Measurements from ENCODE around the gene RFC1. TPM values are rescaled to one million over a fixed set of nuclear protein-coding genes. Genes with fewer than 3 reads are reported as not detected.

Gene RFC1
- total RNA-seq, 1 experiment from 2014 or later = 41.1 TPM

DNA sequence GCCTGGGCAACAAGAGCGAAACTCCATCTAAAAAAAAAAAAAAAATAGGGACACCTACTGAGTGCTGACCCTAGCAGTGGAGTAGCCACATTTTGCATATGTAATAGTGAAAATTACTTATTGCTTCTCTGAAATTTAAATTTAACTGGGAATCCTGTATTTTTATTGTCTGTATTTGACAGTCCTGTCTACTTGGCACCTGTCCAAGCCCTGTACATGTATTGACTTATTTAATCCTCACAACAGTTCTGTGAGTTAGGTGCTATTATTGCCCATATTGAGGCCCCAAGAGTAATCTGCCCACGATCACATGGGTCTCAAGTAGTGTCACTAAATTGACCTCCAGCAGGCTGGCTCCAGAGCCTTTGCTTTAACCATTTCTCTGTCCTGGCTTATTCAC is 102.3 kb downstream of the RFC1 start:
- Histone ChIP-seq H3K9ac (ENCODE audit: low read length) (no peak overlapping the region), H3K27me3 (ENCODE audit: low read length) (no peaks in the 10 kb centered on the region), H3K4me1 (ENCODE audit: low read length) (no peaks in the 10 kb centered on the region), H3K4me3 (ENCODE audit: low read length) (no peak overlapping the region), H3K27ac (ENCODE audit: low read length) (no peak overlapping the region), H3K9me3 (ENCODE audit: low read length) (no peaks in the 10 kb centered on the region), H3K9me2 (replicated peaks; ENCODE audit: insufficient read depth, low read length) (no peaks in the 10 kb centered on the region), H3K4me2 (ENCODE audit: low read depth, low read length, poor library complexity, severe bottlenecking) (no peak overlapping the region), H3K36me3 (ENCODE audit: insufficient read depth, low read length) (0 out of 2 replicates have a peak, but pooled peaks cover 12% of the 10 kb centered on the region), H2AFZ (ENCODE audit: low read length) (no peak overlapping the region), H3K79me2 (ENCODE audit: low read length) (no peaks in the 10 kb centered on the region), H4K20me1 (ENCODE audit: insufficient read depth, low read depth, low read length) (no peaks in the 10 kb centered on the region)
- no peak for DNase-seq

DNA sequence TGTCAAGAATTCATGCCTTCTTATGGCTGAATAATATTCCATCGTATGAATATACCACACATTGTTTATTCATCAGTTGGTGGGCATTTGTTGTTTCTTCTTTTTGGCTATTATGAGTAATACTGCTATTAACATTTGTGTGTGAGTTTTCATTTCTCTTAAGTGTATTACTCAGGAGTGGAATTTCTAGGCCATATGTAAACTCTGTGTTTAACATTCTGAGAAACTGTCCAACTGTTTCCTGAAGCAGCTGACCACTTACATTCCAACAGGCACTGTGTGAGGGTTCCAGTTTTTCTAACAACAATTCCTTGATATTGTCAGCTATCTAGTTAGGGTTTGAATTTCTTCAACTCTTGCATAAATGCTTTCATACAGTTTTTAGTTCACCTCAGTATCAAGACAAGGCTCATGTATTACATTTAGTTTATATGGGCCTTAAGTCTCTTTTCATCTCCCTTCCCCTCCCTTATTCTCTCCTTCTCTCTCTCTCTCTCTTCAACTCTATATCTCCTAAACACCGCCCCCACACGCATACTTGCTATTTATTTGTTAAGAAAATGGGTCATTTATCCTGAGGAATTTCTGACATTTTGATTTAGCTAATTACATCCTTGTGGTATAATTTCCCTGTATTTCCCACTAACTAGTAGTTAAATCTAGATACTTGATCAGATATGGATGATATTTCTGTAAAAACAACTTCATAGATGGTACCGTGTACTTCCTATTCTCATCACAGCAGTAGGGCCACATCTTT is 106.4 kb downstream of the RFC1 start:
- H4K20me1 ChIP-seq (ENCODE audit: insufficient read depth, low read depth, low read length) = no peaks in the 10 kb centered on the region
- H3K9me2 ChIP-seq (replicated peaks; ENCODE audit: insufficient read depth, low read length) = no peaks in the 10 kb centered on the region
- H3K4me2 ChIP-seq (ENCODE audit: low read depth, low read length, poor library complexity, severe bottlenecking) = no peak overlapping the region
- no peaks in the 10 kb centered on the region for H3K79me2 ChIP-seq (ENCODE audit: low read length)
- H3K27me3 ChIP-seq (ENCODE audit: low read length) = no peaks in the 10 kb centered on the region
- no peak for DNase-seq
- no peak overlapping the region for H3K27ac ChIP-seq (ENCODE audit: low read length)
- no peak overlapping the region for H3K4me3 ChIP-seq (ENCODE audit: low read length)
- no peak overlapping the region for H3K9ac ChIP-seq (ENCODE audit: low read length)
- no peaks in the 10 kb centered on the region for H3K9me3 ChIP-seq (ENCODE audit: low read length)
- no peak overlapping the region for H2AFZ ChIP-seq (ENCODE audit: low read length)
- H3K4me1 ChIP-seq (ENCODE audit: low read length) = no peaks in the 10 kb centered on the region
- H3K36me3 ChIP-seq (ENCODE audit: insufficient read depth, low read length) = peaks cover 12% of the 10 kb centered on the region; the same call in 1 of the 2 replicates

DNA sequence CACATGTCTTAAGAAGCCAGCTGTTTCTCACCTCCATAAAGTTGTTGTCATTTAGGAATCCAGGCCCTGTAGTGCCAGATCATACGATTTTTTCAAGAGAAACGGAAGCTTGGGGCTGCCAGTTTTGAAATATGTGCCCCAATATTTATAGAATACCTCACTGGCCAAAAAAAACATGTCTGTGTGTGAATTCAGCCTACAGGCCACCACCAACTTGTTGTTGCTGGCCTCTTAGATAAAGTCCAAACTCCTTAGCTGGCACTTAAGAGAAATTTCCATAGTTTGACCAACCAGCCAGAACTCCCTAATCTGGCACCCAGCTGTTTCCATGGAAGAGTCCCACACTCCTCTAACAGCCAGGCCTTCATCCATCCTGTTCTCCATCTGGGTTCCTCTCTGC is 109.7 kb downstream of the RFC1 start:
- Histone ChIP-seq H3K79me2 (ENCODE audit: low read length) (no peaks in the 10 kb centered on the region), H3K4me1 (ENCODE audit: low read length) (no peaks in the 10 kb centered on the region), H3K27me3 (ENCODE audit: low read length) (no peaks in the 10 kb centered on the region), H2AFZ (ENCODE audit: low read length) (no peak overlapping the region), H4K20me1 (ENCODE audit: insufficient read depth, low read depth, low read length) (no peaks in the 10 kb centered on the region), H3K4me3 (ENCODE audit: low read length) (no peak overlapping the region), H3K27ac (ENCODE audit: low read length) (no peak overlapping the region), H3K4me2 (ENCODE audit: low read depth, low read length, poor library complexity, severe bottlenecking) (no peak overlapping the region), H3K36me3 (ENCODE audit: insufficient read depth, low read length) (peaks cover 8% of the 10 kb centered on the region), H3K9me3 (ENCODE audit: low read length) (no peaks in the 10 kb centered on the region), H3K9me2 (replicated peaks; ENCODE audit: insufficient read depth, low read length) (no peaks in the 10 kb centered on the region), H3K9ac (ENCODE audit: low read length) (no peak overlapping the region)
- no peak for DNase-seq

DNA sequence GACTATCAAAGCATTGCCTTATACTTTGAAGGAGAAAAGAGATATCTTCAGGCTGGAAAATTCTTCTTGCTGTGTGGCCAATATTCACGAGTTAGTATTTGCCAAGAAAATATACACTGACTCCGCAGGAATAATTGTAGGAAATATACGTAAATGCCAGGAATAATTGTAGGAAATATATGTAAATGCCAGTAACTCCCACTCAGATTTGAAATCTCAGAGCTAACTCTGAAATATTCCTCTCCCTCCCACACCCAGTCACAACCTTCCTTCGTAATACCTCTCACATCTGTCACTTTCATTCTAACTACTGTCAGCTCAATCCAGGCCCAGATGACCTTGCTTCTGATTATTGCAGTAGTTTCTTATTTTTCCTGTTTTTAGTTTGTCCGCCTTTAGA is 110.3 kb downstream of the RFC1 start:
- no peak overlapping the region for H3K27ac ChIP-seq (ENCODE audit: low read length)
- no peaks in the 10 kb centered on the region for H3K27me3 ChIP-seq (ENCODE audit: low read length)
- H3K36me3 ChIP-seq (ENCODE audit: insufficient read depth, low read length) = peaks cover 5% of the 10 kb centered on the region
- no peak overlapping the region for H3K9ac ChIP-seq (ENCODE audit: low read length)
- no peaks in the 10 kb centered on the region for H3K4me1 ChIP-seq (ENCODE audit: low read length)
- no peaks in the 10 kb centered on the region for H3K9me2 ChIP-seq (replicated peaks; ENCODE audit: insufficient read depth, low read length)
- H3K79me2 ChIP-seq (ENCODE audit: low read length) = no peaks in the 10 kb centered on the region
- DNase-seq = no peak
- H3K4me3 ChIP-seq (ENCODE audit: low read length) = no peak overlapping the region
- no peak overlapping the region for H2AFZ ChIP-seq (ENCODE audit: low read length)
- H3K9me3 ChIP-seq (ENCODE audit: low read length) = no peaks in the 10 kb centered on the region
- H4K20me1 ChIP-seq (ENCODE audit: insufficient read depth, low read depth, low read length) = no peaks in the 10 kb centered on the region
- H3K4me2 ChIP-seq (ENCODE audit: low read depth, low read length, poor library complexity, severe bottlenecking) = no peak overlapping the region

DNA sequence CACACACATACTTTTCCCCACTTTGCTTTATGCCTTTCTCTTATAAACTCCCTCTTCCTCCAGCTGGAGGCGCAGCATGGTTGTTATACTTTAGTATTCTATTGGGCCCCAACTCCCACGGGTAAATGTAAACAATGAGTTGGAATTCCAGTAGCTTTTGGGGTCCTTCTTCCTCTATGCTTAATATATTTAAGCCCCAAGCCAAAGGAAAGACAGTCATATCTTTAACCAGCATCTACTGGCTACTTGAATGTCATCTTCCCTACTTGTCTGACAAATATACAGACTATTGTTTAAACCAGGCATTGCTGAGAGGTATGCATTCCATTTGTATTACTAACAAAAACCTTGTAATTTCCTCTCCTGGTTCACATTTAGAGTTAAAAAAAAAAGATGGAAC is 110.9 kb downstream of the RFC1 start:
- no peaks in the 10 kb centered on the region for H3K79me2 ChIP-seq (ENCODE audit: low read length)
- H3K9me2 ChIP-seq (replicated peaks; ENCODE audit: insufficient read depth, low read length) = no peaks in the 10 kb centered on the region
- H3K9me3 ChIP-seq (ENCODE audit: low read length) = no peaks in the 10 kb centered on the region
- no peak overlapping the region for H3K27ac ChIP-seq (ENCODE audit: low read length)
- H3K4me1 ChIP-seq (ENCODE audit: low read length) = no peaks in the 10 kb centered on the region
- H3K27me3 ChIP-seq (ENCODE audit: low read length) = no peaks in the 10 kb centered on the region
- H3K4me3 ChIP-seq (ENCODE audit: low read length) = no peak overlapping the region
- H3K36me3 ChIP-seq (ENCODE audit: insufficient read depth, low read length) = peaks cover 5% of the 10 kb centered on the region
- no peak overlapping the region for H2AFZ ChIP-seq (ENCODE audit: low read length)
- no peak overlapping the region for H3K9ac ChIP-seq (ENCODE audit: low read length)
- no peak overlapping the region for H3K4me2 ChIP-seq (ENCODE audit: low read depth, low read length, poor library complexity, severe bottlenecking)
- no peaks in the 10 kb centered on the region for H4K20me1 ChIP-seq (ENCODE audit: insufficient read depth, low read depth, low read length)
- DNase-seq = no peak

DNA sequence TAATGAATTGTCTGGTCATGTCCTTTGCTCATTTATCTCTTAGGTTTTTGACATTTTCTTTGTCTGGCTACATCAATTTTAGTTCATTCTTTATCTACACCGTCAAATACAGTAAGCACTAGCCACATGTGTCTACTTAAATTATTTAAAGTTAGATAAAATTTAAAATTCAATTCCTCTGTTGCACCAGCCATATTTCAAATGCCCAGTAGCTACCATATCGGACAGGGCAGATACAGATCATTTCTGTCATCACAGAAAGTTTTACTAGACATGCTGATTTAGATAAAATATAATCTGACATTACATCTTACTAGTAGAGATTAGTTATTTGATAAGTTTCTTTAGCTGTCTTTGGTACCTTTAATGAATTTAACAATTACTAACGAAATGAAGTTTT is 122.7 kb downstream of the RFC1 start:
- H3K4me2 ChIP-seq (ENCODE audit: low read depth, low read length, poor library complexity, severe bottlenecking) = no peak overlapping the region
- no peak for DNase-seq
- no peaks in the 10 kb centered on the region for H3K27me3 ChIP-seq (ENCODE audit: low read length)
- H3K79me2 ChIP-seq (ENCODE audit: low read length) = no peaks in the 10 kb centered on the region
- no peaks in the 10 kb centered on the region for H3K9me2 ChIP-seq (replicated peaks; ENCODE audit: insufficient read depth, low read length)
- no peak overlapping the region for H3K27ac ChIP-seq (ENCODE audit: low read length)
- no peak overlapping the region for H2AFZ ChIP-seq (ENCODE audit: low read length)
- H3K9me3 ChIP-seq (ENCODE audit: low read length) = no peaks in the 10 kb centered on the region
- peaks cover 19% of the 10 kb centered on the region for H3K36me3 ChIP-seq (ENCODE audit: insufficient read depth, low read length)
- no peaks in the 10 kb centered on the region for H3K4me1 ChIP-seq (ENCODE audit: low read length)
- no peaks in the 10 kb centered on the region for H4K20me1 ChIP-seq (ENCODE audit: insufficient read depth, low read depth, low read length)
- no peak overlapping the region for H3K9ac ChIP-seq (ENCODE audit: low read length)
- no peak overlapping the region for H3K4me3 ChIP-seq (ENCODE audit: low read length)

Small RNA genes lying within 50 kb of the gene (small RNA-seq; reads per million reads assigned to genes)
- gene MIR5591 = not detected
- gene RNU6-32P = not detected
- not detected for gene RNU6-887P

Other genes starting within 250 kb of the RFC1 start
- 106 and 160 TPM in 2 replicates for gene WDR19, start 183.8 kb downstream of the RFC1 start, total RNA-seq (2014; rRNA removed; shearing (Covaris generic); ENCODE audit: low replicate concordance)
- gene KLB, start 40.6 kb upstream of the RFC1 start, total RNA-seq (2014; rRNA removed; shearing (Covaris generic); ENCODE audit: low replicate concordance) = not detected in 2 replicates
- 3,556 and 5,641 TPM in 2 replicates for gene RPL9, start 92.6 kb upstream of the RFC1 start, total RNA-seq (2014; rRNA removed; shearing (Covaris generic); ENCODE audit: low replicate concordance)
- 14.1 and 19.5 TPM in 2 replicates for gene LIAS, start 92.7 kb upstream of the RFC1 start, total RNA-seq (2014; rRNA removed; shearing (Covaris generic); ENCODE audit: low replicate concordance)
- gene UGDH, start 161.1 kb upstream of the RFC1 start, total RNA-seq (2014; rRNA removed; shearing (Covaris generic); ENCODE audit: low replicate concordance) = 10.3 and 10.9 TPM in 2 replicates

Measured in Karpas-422 (cell line).